HG03159 (cell line): ENCODE measurements around the gene ARID3A.

Experiments
- ATAC-seq: cut with Tn5 transposase; IDR thresholded peaks from one replicate; pipeline ENCODE4 v1.9.1; 2021; ENCODE audit warnings: mild to moderate bottlenecking, moderate library complexity; ENCODE audit not compliant: unreplicated experiment

ARID3A gene

DNA sequence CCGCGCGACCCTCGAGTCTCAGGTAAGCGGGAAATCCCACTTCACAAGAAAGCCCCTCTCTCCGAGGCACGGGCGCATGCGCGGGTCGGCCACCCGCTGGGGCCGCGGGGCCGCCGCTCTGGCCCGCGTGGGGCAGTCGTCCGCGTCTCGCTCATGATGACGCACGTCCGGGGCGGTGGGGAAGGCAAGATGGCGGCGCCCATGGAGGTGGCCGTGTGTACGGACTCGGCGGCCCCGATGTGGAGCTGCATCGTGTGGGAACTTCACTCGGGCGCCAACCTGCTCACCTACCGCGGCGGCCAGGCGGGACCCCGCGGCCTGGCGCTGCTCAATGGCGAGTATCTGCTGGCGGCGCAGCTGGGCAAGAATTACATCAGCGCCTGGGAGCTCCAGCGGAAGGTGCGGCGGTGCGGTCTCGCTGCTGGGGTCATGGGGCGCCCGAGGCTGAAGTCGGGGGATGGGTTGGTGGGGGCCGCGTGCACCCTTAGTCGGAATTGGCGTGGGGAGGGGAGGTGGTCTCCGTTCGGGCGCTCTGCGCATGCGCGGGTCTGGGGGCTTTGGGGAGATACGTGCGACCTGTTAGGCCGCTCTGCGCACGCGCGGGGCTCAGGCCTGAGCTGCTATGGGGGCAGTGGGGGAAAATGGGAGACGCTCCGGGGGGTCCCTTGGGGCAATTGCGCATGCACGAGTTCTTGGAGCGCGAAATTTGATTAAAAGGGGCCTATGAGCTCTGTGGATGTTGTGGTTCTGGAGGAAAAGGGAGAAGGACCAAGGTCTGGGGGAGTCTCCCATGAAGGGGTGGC is 58.5 kb downstream of the ARID3A start, which contains the start of gene WDR18:
WDR18 (plus strand) TSS at position 181 of the 803 bp plus-strand sequence; CDS start at position 190, 9 bp downstream.
- peak; percentile 73 for ATAC-seq

DNA sequence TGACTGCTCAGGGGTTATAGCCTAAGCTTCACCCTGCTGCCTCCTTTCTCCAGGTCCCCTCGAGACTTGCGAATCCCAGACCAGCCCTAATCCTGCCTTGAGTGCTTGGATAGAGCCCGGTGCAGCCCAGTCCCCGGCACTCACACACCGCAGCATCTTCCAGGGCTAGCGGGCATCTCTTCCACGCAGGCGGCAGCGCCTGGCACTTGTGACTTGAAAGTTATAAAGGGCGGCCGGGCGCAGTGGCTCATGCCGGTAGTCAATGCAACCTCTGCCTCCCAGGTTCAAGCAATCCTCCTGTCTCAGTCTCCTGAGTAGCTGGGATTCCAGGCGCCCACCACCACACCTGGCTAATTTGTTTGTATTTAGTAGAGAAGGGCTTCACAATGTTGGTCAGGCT is 60.2 kb downstream of the ARID3A start:
- ATAC-seq: no peak

DNA sequence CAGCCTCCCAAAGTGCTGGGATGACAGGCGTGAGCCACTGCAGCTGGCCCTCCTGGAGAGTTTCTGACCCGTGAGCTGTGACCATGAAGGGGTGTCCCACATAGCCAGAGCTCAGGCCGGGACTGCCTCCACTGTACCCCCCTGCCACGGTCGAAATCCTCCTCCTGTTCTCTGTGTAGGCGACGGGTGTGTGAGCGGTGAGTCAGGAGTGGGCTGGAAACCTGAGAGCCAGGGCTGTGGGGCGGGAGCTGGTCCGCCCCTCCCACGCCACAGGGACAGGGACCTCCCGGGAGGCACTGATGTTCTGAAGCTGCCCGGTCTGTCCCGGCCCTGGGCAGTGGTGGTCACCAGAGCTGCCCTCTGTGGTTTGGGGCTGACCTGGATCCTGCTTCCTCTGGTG is 62.2 kb downstream of the ARID3A start:
- no peak for ATAC-seq

DNA sequence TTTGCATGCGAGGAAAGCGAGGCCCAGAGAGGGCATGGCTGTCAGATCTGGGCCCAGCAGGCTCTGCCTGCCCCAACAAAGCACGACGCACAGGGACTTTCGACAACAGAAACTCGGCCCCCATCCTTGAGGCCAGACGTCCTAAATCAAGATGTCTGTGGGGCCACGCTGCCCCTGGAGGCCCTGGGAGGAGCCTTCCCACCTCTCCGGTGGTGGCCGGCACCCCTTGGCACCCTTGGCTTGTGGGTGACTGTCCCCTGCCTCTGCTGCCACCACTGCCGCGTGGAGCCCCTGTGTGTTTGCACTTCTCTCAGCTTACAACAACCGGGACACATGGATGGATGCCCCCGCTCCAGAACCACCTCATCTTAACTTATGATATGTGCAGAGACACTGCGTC is 62.7 kb downstream of the ARID3A start:
- no peak for ATAC-seq

DNA sequence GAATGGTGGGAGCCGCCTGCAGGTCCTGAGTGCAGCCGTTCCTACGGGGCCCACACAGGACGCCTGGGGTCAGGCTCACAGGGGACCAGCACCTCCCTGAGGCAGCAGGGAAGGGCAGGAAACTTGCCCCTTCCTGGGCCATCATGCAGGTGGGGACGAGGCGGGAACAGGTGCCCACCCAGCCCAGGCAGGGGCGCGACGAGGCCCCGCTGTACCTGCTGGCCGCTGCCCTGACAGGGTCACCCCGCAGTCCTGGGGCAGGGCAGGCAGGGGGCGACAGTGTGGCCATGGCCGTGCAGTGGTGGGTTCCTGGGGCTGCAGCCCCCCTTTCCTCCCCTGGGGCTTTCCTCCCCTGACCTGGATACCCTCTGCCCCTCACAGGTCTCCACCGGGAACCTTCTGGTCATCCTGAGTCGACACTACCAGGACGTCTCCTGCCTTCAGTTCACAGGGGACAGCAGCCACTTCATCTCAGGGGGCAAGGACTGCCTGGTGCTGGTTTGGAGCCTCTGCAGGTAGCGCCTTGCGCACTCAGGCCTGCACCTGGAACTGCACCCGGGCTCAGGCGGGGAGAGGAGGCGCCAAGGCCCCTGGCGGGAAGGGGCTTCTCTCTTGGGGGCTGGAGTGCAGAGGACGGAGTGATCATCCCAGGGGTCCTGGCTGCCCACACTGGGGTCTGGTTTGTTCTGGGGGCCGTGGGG is 63.7 kb downstream of the ARID3A start:
- ATAC-seq: no peak

DNA sequence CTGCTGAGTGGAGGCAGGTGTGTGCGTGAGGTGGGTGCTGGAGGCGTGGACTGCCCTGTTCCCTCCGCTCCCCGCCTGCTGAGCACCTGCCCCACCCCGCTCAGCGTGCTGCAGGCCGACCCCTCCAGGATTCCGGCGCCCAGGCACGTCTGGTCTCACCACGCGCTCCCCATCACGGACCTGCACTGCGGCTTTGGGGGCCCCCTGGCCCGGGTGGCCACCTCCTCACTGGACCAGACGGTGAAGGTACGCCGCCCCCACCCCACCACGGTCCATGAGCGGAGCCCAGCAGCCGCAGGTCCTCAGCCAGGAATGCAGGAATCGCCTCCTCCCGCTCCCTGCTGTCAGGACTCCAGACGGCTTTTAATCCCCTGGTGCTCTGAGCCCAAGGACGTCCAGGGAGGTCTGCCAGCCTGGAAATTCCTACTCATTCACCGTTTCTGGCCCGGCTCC is 64.3 kb downstream of the ARID3A start:
- ATAC-seq: no peak

DNA sequence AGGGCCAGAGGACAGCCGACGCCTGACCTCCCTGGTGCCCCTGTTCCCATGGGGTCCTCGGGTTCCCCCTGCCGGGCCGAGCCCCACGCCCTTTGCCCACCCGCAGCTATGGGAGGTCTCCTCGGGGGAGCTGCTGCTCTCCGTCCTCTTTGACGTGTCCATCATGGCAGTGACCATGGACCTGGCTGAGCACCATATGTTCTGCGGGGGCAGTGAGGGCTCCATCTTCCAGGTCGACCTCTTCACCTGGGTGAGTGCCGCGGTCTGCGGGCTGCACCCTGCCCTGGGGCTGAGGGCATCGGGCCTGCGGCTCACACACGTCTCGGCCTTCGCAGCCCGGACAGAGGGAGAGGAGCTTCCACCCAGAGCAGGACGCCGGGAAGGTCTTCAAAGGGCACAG is 64.9 kb downstream of the ARID3A start:
- no peak for ATAC-seq

DNA sequence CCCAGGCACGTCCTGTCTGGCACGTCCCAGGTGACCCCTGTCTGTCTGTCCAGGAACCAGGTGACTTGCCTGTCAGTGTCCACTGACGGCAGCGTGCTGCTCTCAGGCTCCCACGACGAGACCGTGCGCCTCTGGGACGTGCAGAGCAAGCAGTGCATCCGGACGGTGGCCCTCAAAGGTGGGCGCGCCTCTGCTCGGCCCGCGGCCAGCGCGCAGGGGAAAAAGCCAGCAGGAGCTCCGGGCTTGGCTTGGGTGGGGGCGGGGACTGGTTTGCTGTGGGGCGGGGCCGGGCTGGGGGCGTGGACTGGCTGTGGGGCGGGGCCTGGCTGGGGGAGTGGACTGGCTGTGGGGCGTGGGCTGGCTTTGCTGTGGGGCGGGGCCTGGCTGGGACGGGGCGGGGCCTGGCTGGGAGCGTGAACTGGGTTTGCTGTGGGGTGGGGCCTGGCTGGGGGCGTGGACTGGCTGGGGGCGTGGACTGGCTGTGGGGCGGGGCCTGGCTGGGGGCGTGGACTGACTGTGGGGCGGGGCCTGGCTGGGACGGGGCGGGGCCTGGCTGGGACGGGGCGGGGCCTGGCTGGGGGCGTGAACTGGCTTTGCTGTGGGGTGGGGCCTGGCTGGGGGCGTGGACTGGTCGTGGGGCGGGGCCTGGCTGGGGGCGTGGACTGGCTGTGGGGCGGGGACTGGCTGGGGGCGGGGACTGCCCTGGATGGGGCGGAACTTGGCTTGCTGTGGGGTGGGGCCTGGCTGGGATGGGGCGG is 65.5 kb downstream of the ARID3A start:
- no peak for ATAC-seq

DNA sequence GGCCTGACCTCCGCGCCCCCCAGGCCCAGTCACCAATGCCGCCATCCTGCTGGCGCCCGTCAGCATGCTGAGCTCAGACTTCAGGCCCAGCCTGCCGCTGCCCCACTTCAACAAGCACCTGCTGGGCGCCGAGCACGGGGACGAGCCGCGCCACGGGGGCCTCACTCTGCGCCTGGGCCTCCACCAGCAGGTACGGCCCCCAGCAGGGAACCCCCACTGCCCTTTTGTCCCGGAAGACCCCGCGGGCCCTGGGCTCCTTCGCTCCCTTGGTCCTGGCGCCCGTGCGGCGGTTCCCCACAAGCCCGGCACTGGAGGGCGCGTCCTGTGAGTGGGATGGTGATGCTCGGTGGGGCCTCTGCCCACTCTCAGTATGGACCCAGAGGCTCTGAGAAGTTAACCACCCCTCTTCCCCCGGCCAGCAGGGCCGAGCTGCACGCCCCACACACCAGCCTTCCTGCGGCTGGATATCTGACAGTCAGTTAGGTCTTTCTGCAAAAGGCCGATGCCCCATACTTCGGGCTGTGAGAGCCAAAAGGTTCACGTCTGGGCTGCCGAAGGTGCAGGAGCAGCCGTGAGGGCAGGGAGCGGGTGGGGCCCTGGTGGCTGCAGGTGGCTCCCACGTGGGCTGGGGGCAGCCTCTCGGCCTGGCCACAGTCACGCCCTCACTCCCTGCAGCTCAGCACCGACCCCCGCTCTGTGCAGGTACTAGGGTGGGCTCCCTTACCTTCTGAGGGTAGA is 66.3 kb downstream of the ARID3A start:
- no peak for ATAC-seq

DNA sequence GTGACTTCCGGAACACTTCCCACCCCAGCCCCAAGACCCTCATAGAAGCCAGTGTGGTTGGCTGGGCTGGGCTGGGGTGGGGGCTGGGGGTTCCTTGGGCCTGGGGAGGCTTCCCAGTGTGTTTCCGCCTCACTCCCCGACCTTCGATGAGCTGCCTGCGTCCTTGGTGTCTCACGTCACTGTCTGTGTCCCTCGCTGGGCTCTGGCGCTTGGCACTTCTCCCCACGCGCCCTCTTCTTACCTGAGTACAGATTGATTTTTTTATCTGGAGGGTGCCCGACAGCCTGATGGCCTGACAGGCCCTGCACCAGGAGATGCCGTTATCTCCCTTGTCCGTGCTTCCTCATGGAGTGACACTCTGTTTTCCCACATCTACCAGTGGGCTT is 66.8 kb downstream of the ARID3A start:
- ATAC-seq: no peak

DNA sequence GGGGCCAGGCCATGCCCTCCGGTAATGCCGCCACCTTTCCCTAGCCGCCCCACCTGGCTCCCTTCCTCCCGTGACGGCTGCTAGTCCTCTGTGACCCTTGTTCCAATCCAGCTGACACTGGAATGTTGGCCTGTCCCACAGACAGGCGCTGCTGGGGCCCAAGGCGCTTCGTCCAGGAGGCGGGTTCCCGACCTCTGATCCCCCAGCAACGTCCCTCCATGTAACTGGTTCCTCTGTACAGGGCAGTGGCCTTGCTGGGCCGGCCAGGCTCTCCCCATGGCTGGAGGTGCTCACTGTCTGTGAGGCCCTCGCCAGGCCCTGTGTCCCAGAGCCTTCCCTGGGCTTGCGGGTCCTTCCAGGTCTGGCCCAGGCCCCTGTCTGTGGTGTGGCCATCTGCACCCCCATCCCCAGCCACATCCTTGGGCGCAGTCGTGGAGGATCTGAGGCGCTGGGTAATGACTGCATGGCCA is 67.6 kb downstream of the ARID3A start:
- ATAC-seq: no peak

DNA sequence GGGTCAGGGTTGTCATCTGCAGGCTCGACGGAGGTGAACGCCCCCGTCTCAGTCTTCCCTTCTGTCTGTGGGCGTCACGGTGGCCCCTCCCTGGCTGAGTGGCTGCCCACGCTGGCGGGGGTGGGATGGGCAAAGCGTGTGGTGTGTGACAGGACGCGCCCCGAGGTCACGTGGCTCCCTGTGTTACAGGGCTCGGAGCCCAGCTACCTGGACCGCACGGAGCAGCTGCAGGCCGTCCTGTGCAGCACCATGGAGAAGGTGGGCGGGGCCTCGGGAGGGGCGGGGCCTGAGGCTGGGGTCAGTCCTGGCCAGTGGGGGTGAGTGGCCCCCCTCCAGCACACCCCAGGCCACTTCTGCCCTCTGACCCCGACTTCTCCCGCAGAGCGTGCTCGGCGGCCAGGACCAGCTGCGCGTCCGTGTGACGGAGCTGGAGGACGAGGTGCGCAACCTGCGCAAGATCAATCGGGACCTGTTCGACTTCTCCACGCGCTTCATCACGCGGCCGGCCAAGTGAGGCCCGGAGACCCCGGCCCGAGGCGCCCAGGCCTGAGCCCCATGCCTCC is 68.1 kb downstream of the ARID3A start:
- ATAC-seq: no peak

DNA sequence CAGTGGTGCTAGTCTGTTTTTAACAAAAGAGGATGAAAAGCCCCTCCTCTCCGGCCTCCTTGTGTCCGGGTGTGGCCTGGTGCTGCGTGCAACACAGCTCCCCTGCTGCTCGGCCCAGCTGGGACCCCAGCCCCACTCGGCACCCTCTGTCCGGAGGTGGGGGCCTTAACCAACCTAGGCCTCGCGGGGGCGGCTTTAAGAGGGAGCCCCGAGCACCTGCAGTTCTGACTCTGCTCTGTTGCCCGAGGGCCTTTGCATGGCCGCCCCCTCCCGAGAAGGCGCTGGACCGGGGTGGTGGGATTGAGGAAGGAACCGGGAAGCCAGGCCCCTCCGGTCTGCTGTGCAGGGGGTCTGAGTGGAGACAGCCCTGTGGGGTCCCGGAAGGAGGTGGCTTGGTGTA is 68.7 kb downstream of the ARID3A start:
- ATAC-seq: no peak

DNA sequence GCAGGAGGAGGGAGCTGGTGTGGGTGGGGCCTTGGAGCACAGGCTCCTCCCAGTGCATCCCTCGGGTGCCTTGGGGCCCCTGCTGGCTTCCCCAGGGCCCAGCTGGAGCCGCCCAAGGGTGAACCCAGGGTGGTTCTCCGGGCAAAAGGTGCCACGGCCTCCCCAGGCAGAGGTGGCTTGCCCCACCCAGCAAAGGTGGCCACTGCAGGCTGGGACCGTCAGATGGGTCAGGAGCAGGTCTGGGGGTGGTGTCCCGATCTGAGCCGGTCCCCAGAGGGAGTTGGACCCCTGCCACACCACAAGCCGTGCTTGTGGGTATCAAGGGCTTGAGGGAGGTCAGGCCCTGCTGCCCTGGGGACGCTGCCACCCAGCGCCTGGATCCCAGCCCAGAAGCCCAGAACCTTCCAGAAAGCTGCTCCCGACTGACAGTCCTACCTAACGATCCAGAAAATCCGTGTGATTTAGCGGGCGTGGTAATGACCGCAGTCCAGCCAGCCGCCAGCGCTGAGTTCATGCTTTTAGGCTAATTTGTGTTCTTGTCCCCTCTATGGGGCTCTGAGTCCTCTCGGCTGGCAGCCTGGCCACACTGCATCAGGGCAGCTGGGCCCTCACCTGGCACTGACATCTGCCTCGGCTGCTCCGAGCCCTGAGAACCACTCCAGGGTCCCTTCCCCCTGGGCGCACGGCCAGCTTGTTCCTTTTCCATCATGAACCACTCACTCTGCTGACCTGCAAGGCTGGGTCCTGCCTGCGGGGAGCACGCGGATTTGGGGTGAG is 69.4 kb downstream of the ARID3A start:
- no peak for ATAC-seq

DNA sequence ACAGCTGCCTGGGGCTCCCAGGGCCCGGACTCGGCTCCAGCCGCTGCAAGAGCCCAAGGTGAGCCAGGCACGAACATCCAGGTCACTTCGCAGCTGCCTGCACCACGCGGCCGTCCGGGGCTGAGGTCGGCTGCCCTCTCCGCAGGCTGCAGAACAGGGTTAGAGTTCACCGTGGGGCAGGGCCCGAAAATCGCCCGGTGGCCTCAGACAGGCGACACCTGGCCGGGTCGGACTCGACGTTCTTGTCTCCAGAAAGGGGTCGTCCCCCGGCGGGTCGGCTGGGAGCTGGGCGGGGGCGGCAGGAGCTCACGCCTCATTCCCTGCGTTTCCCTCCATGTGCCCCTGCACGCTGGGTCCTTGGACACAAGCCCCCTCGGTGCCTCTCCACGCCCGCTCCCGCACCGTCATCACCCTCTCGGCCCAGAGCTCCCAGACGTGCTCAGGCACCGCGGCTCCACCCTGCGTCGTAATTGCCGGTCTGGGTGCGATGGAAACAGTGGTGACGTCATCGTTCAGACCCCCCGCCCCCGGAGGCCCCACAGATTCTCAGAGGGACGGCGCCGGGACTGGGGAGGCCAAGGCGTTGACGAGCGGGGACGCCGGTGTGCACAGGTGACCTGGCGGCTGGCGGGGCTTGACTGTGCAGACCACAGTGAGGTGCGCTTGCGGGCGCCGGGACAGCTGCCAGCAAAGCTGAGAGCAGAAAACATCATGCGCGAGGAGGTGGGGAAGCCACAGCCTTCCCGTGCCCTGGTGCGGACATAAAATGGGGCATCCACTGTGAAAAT is 70.4 kb downstream of the ARID3A start:
- ATAC-seq: no peak

DNA sequence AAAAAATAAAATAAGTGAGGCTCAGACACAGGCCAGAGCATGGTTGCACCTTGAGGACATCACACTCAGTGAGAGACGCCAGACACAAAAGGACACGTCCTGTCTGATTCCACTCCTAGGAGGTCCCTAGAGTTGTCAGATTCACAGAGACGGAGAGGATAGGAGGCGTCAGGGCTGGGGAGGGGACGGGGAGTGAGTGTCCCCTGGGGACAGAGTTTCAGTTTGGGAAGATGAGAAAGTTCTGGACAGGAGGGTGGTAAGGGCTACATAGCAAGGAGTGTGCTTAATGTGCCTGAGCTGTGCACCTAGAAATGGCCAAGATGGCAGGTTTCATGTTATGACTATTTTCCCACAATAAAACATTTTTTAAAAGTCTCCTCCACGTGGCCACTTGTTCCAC is 72.2 kb downstream of the ARID3A start:
- no peak for ATAC-seq

DNA sequence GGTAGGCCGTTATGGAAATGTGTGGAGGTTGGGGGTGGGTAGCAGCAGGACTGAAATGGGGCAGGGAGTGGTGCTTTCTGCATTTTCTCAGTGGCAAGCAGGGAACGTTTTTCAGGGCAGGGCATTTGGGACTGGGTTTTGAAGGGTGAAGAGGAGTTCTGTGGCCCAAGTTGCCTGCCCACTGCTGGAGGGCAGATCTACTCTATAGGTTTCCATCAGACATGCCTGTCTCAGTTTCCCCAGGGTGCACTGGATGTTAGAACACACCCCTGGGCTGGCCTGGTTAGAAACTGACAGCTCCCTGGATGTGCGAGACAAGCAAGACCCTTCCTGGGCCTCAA is 73.5 kb downstream of the ARID3A start:
- ATAC-seq: no peak

DNA sequence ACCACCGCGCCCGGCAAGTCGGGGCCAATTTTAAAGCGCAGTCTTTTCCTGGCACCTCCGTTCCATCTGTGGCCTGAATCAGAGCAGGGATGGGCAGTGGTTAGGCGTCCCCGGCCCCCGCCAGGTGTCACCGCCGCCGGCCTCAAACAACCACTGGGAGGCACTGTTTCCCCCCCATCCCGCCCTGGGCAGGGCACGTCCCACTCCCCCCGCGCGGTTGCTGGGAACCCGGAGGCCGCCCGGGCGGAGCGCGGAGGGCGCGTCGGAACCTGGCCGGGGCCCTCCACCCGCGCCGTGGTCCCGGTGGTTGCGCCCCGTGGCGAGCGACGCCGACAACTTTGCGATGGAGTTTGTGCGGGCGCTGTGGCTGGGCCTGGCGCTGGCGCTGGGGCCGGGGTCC is 74.3 kb downstream of the ARID3A start, which contains the start of gene GRIN3B:
GRIN3B (plus strand) TSS at position 325 of the 400 bp plus-strand sequence; CDS start at position 344, 19 bp downstream.
- ATAC-seq: no peak
